Activated gamma-delta T cell treated with anti-CD3 and anti-CD28 coated beads, Interleukin-2, amount 50 U/mL, for 16 hours (primary cell): ENCODE results near the gene ARHGAP22.

Experiments
- DNase-seq: peaks from one replicate; pipeline ENCODE4 v3.0.0-alpha.2; 2020; ENCODE audit warnings: low read depth

The ARHGAP22 gene

GRCh38 chr10:48607356-48608278 is 2.7 kb upstream of the ARHGAP22 start:
- DNase-seq: no peak

GRCh38 chr10:48606530-48607355 is 1.9 kb upstream of the ARHGAP22 start:
- no peak for DNase-seq

DNA sequence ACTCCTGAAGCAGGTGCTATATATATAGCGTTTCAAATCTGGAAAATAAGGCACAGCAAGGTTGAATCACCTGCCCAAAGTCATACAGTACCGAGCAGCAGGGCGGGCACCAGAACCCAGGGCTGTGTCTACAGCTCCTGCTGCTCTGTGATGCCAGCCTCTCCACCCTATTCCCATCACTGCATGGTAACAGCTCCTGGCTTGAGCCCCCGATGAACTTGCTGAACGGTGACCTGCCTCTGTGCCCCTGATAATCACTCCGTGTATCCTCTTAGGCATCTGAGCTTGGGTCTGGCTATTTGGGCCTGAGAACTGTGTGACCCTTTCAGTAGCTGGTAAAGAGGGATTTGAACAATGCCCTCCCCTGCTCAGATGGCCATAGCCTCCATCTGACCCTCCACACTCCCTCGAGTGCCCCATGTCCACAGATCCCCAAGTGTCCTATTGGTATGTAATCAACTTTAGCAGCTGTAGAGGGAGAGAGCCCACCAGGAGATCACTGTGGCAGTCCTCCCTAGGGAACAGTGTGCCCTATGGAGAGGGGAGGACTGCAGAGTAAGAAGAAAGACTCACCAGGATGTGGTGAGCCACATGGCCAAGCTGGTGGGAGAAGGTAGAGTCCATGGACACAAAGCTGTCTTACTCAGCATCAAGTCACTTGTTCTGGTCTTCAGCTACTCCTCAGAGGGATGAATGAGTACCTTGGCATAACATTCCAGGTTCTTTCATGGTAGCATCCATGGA is 1.1 kb upstream of the ARHGAP22 start:
- DNase-seq: no peak

GRCh38 chr10:48604039-48604990 is 558 bp downstream of the ARHGAP22 start:
- no peak for DNase-seq

DNA sequence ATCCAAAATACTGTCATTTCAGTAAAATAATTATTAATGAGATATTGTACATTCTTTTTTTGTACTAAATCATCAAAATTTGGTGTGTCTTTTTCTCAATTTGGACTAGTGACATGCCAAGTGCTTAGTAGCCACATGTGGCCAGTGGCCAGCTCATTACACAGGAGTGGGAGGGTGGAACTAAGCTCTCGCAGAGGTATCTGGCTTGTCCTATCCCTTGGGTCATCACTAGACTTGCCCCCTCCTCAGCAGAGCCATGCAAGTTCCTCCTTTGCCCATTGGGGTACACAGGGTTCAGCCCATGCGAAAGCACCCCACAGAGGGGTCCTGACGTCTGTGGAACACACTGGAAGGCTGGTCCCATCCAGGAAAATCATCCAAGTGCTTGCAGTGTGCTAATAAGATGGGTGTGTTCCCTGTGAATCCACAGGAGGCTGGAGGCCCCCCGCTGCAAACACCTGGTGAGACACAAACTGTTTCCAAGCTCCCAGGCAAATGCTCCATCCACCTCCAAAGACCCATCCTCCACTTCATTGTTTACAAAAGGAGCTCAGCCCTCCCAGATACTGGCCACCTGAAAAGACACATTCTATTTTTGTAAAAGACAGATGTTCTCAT is 1.3 kb downstream of the ARHGAP22 start:
- DNase-seq: no peak

GRCh38 chr10:48602401-48603135 is 2.3 kb downstream of the ARHGAP22 start:
- DNase-seq: no peak

DNA sequence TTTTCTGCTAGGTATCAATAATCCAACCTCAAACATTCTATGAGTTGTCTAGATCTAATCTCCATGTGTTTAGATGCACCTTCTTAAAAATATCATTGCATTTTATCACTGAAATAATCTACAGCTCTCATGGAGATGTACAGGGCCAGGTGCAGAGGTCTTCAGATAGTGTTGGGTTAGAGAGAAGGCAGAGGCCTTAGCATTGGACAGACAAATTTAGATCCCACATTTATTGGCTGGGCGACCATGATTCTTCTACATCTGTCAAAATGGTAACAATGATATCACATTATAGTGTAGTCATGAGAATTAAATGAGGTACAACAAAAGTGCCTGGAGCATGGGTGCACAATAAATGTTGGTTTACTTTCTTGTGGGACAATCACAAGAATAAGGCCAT is 3.1 kb downstream of the ARHGAP22 start:
- no peak for DNase-seq

DNA sequence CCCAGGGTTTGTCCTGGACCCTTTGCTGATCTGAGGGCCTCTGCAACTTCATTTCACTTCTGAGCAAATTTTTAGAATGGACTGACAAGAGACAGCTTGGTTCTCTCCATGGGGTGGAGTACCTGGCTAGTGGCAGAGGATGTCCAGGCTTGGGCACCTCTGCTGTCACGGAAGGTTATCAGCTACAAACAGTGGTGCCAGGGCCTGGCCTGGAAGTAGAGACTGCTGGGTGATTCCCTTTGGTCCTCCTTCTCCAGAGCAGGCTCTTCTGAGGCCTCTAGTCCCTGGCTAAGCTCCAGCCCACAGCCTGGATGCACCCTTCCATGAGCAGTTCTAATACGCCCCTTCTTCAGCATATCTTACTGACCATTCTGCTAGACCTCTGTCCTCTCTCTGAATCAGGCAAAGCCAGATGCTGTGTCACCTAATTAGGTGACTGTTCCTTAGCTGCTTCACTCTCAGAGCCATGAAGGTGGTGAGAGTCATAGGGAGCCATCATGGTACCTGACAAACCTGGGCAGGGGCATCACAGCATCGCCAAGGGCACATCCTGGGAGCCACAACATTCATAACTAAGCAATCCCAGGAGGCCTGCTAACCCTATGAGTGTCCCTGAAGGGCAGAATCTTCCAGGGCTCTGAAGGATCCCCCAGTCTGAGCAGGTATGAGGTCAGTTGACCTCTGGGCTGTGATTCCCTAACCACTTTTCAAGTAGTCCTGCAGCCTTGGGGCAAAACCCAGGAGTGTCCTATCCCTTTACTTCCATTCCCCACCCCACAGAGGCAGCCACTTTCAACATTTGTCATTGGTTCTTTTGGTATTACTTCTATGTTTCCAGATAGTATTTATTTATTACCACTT is 4.0 kb downstream of the ARHGAP22 start:
- DNase-seq: no peak

DNA sequence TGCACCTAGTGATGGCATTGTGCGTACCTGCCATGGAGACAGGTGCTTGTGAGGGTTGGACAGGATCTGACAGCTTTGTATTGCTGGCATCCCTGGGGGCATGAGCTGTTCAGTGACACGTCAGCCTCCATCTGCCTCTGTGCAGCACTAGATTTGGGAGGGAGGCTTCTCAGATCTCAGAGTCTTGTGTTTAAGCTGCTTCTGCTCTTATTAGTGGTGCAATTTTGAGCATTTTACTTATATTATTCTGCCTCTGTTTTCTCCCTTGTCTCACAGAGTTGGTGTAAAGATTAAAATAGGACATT is 5.1 kb downstream of the ARHGAP22 start:
- DNase-seq: no peak

GRCh38 chr10:48598936-48599829 is 5.7 kb downstream of the ARHGAP22 start:
- DNase-seq: no peak

GRCh38 chr10:48598243-48598935 is 6.5 kb downstream of the ARHGAP22 start:
- no peak for DNase-seq

GRCh38 chr10:48595539-48595932 is 9.3 kb downstream of the ARHGAP22 start:
- no peak for DNase-seq

GRCh38 chr10:48594803-48595538 is 9.9 kb downstream of the ARHGAP22 start:
- DNase-seq: no peak

DNA sequence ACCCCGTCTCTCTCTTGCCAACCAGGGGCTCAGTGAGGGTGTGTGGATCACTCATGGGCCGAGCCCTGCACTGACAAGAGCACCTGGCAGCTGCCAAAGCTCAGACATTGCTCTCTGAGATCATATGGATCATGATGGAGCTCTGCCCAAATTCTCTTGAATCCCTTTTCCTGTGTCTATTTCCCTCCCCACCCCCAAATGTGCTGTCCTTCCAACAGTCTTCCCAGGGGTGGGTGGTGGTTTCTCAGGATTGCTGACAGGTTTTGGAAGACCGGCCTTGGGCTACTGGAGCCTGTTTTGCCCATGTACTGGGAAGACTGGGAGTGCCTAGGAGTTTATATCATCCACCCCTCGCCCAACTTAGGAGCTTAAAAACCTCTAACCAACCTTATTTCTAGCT is 10.5 kb downstream of the ARHGAP22 start:
- DNase-seq: no peak

GRCh38 chr10:48592346-48592745 is 12.5 kb downstream of the ARHGAP22 start:
- DNase-seq: no peak

DNA sequence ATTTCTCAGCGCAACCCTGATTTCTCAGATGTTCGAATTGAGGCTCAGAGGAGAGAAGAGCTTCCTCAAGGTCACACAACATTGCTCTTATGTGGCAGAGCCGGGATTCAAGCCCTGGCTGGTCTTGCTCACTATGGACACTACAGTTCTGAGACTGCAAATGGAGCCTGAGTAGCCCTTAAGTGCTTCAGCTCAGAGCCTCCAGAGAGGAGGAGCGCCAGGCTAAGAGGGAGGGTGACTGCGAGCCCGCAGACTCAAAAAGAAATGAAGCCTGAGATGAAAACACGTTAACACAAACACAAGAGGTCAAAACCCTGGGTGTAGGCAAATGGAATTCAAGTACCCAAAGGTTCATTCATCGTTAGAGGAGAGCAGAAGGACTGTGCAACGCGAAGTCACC is 13.9 kb downstream of the ARHGAP22 start:
- DNase-seq: no peak

DNA sequence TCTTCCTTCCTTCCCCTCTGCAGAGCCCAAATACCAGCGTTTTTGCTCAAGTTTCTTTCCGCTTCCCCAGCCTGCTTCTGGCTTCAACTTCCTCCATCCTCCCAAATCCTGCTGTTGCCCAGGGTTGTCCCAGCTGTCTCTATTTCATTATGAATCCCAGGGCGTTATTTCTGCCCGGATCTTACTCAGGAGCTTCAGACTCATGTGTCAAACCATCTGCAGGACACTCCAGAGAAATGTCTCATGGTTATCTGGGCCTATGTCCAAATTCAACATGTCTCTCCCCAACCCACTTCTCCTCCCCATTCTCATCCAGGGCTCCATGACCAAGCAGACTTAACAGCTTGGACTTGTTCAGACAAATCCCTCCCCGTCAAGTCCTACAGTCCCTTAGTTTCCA is 15.6 kb downstream of the ARHGAP22 start:
- DNase-seq: no peak
